Measurements from ENCODE around the gene R3HDML.
"Not testable (repeated sequence)": the region's sequence is repeated elsewhere in the genome, so short reads cannot be mapped to it uniquely, and the experiment has no call there.

The R3HDML gene

GRCh38 chr20:44336086-44336485 lies 757 bp upstream of the R3HDML start:
- Histone ChIP-seq H3K4me3 (ENCODE audit: low read length) (no peak overlapping the region), H2AFZ (ENCODE audit: low read depth, low read length) (no peak overlapping the region), H3K27me3 (ENCODE audit: insufficient read depth, low read length) (peaks cover 10% of the 10 kb centered on the region), H3K36me3 (ENCODE audit: insufficient read depth, low read length) (no peaks in the 10 kb centered on the region), H3K9me3 (ENCODE audit: low read length) (no peaks in the 10 kb centered on the region), H3K4me1 (ENCODE audit: insufficient read depth, low read length) (no peaks in the 10 kb centered on the region)

- Histone ChIP-seq H3K4me1 (ENCODE audit: insufficient read depth, low read length) (no peaks in the 10 kb centered on the region), H2AFZ (ENCODE audit: low read depth, low read length) (no peak overlapping the region), H3K36me3 (ENCODE audit: insufficient read depth, low read length) (no peaks in the 10 kb centered on the region), H3K27me3 (ENCODE audit: insufficient read depth, low read length) (peaks cover 6% of the 10 kb centered on the region), H3K9me3 (ENCODE audit: low read length) (no peaks in the 10 kb centered on the region), H3K4me3 (ENCODE audit: low read length) (no peak overlapping the region)
These were observed 5.4 kb downstream of the R3HDML start for GRCh38 chr20:44342248-44342647.

- Histone ChIP-seq H3K9me3 (ENCODE audit: low read length) (no peaks in the 10 kb centered on the region), H3K36me3 (ENCODE audit: insufficient read depth, low read length) (no peaks in the 10 kb centered on the region), H3K27me3 (ENCODE audit: insufficient read depth, low read length) (peaks cover under 1% of the 10 kb centered on the region), H2AFZ (ENCODE audit: low read depth, low read length) (no peak overlapping the region), H3K4me3 (ENCODE audit: low read length) (no peak overlapping the region), H3K4me1 (ENCODE audit: insufficient read depth, low read length) (no peaks in the 10 kb centered on the region)
These were observed 6.4 kb downstream of the R3HDML start for GRCh38 chr20:44343162-44343675.

GRCh38 chr20:44344723-44345122 lies 7.9 kb downstream of the R3HDML start:
- H3K4me1 ChIP-seq (ENCODE audit: insufficient read depth, low read length): no peaks in the 10 kb centered on the region
- no peaks in the 10 kb centered on the region for H3K9me3 ChIP-seq (ENCODE audit: low read length)

GRCh38 chr20:44345147-44345546 lies 8.3 kb downstream of the R3HDML start:
- Histone ChIP-seq H3K27me3 (ENCODE audit: insufficient read depth, low read length) (no peaks in the 10 kb centered on the region), H3K9me3 (ENCODE audit: low read length) (no peaks in the 10 kb centered on the region), H3K4me3 (ENCODE audit: low read length) (no peak overlapping the region), H3K4me1 (ENCODE audit: insufficient read depth, low read length) (no peaks in the 10 kb centered on the region), H2AFZ (ENCODE audit: low read depth, low read length) (no peak overlapping the region), H3K36me3 (ENCODE audit: insufficient read depth, low read length) (no peaks in the 10 kb centered on the region)

More at GRCh38 chr20:44344723-44345122, 7.9 kb downstream of the R3HDML start:
- Histone ChIP-seq H3K36me3 (ENCODE audit: insufficient read depth, low read length) (no peaks in the 10 kb centered on the region), H3K27me3 (ENCODE audit: insufficient read depth, low read length) (no peaks in the 10 kb centered on the region), H3K4me3 (ENCODE audit: low read length) (no peak overlapping the region), H2AFZ (ENCODE audit: low read depth, low read length) (no peak overlapping the region)

- H3K4me1 ChIP-seq (ENCODE audit: insufficient read depth, low read length): not testable (repeated sequence)
These were observed 9.1 kb downstream of the R3HDML start for GRCh38 chr20:44345941-44346340.

GRCh38 chr20:44348168-44348659 lies 11.4 kb downstream of the R3HDML start:
- no peak overlapping the region for H2AFZ ChIP-seq (ENCODE audit: low read depth, low read length)
- no peak overlapping the region for H3K4me3 ChIP-seq (ENCODE audit: low read length)
- H3K9me3 ChIP-seq (ENCODE audit: low read length): no peaks in the 10 kb centered on the region
- no peaks in the 10 kb centered on the region for H3K36me3 ChIP-seq (ENCODE audit: insufficient read depth, low read length)
- no peaks in the 10 kb centered on the region for H3K27me3 ChIP-seq (ENCODE audit: insufficient read depth, low read length)
- peaks cover 4% of the 10 kb centered on the region for H3K4me1 ChIP-seq (ENCODE audit: insufficient read depth, low read length)

More at GRCh38 chr20:44345941-44346340, 9.1 kb downstream of the R3HDML start:
- not testable (repeated sequence) for H3K27me3 ChIP-seq (ENCODE audit: insufficient read depth, low read length); H3K9me3 ChIP-seq (ENCODE audit: low read length); H3K36me3 ChIP-seq (ENCODE audit: insufficient read depth, low read length); H3K4me3 ChIP-seq (ENCODE audit: low read length); H2AFZ ChIP-seq (ENCODE audit: low read depth, low read length)

GRCh38 chr20:44349349-44349748 lies 12.5 kb downstream of the R3HDML start:
- Histone ChIP-seq H3K36me3 (ENCODE audit: insufficient read depth, low read length) (no peaks in the 10 kb centered on the region), H3K4me1 (ENCODE audit: insufficient read depth, low read length) (peaks cover 4% of the 10 kb centered on the region), H3K27me3 (ENCODE audit: insufficient read depth, low read length) (no peaks in the 10 kb centered on the region), H3K9me3 (ENCODE audit: low read length) (no peaks in the 10 kb centered on the region), H3K4me3 (ENCODE audit: low read length) (no peak overlapping the region), H2AFZ (ENCODE audit: low read depth, low read length) (no peak overlapping the region)

GRCh38 chr20:44350567-44350966 lies 13.7 kb downstream of the R3HDML start:
- no peaks in the 10 kb centered on the region for H3K27me3 ChIP-seq (ENCODE audit: insufficient read depth, low read length)
- no peak overlapping the region for H2AFZ ChIP-seq (ENCODE audit: low read depth, low read length)
- peaks cover 4% of the 10 kb centered on the region for H3K4me1 ChIP-seq (ENCODE audit: insufficient read depth, low read length)
- H3K4me3 ChIP-seq (ENCODE audit: low read length): no peak overlapping the region
- H3K36me3 ChIP-seq (ENCODE audit: insufficient read depth, low read length): no peaks in the 10 kb centered on the region
- no peaks in the 10 kb centered on the region for H3K9me3 ChIP-seq (ENCODE audit: low read length)

- Histone ChIP-seq H3K27me3 (ENCODE audit: insufficient read depth, low read length) (peaks cover 7% of the 10 kb centered on the region), H3K9me3 (ENCODE audit: low read length) (no peaks in the 10 kb centered on the region), H3K4me1 (ENCODE audit: insufficient read depth, low read length) (peaks cover 4% of the 10 kb centered on the region), H3K4me3 (ENCODE audit: low read length) (no peak overlapping the region), H3K36me3 (ENCODE audit: insufficient read depth, low read length) (no peaks in the 10 kb centered on the region), H2AFZ (ENCODE audit: low read depth, low read length) (no peak overlapping the region)
These were observed 18.2 kb downstream of the R3HDML start for GRCh38 chr20:44354979-44355497.

GRCh38 chr20:44355498-44356352 lies 18.9 kb downstream of the R3HDML start, which contains the start of gene HNF4A:
HNF4A (plus strand) TSS chr20:44355699; CDS start chr20:44355805, 106 bp downstream.
- H3K9me3 ChIP-seq (ENCODE audit: low read length): no peaks in the 10 kb centered on the region
- H3K27me3 ChIP-seq (ENCODE audit: insufficient read depth, low read length): peaks cover 7% of the 10 kb centered on the region
- no peak within 1 kb of the TSS for H3K4me3 ChIP-seq (ENCODE audit: low read length)
- H2AFZ ChIP-seq (ENCODE audit: low read depth, low read length): no peak within 1 kb of the TSS
- H3K4me1 ChIP-seq (ENCODE audit: insufficient read depth, low read length): peaks cover 4% of the 10 kb centered on the region
- H3K36me3 ChIP-seq (ENCODE audit: insufficient read depth, low read length): no peaks in the 10 kb centered on the region

GRCh38 chr20:44356353-44356723 lies 19.5 kb downstream of the R3HDML start:
- no peaks in the 10 kb centered on the region for H3K36me3 ChIP-seq (ENCODE audit: insufficient read depth, low read length)
- H3K4me1 ChIP-seq (ENCODE audit: insufficient read depth, low read length): peaks cover 4% of the 10 kb centered on the region
- no peaks in the 10 kb centered on the region for H3K9me3 ChIP-seq (ENCODE audit: low read length)
- H2AFZ ChIP-seq (ENCODE audit: low read depth, low read length): no peak overlapping the region
- H3K4me3 ChIP-seq (ENCODE audit: low read length): no peak overlapping the region
- peaks cover 7% of the 10 kb centered on the region for H3K27me3 ChIP-seq (ENCODE audit: insufficient read depth, low read length)

- Histone ChIP-seq H3K9me3 (ENCODE audit: low read length) (no peaks in the 10 kb centered on the region), H3K4me3 (ENCODE audit: low read length) (no peak overlapping the region), H3K4me1 (ENCODE audit: insufficient read depth, low read length) (peaks cover 2% of the 10 kb centered on the region), H3K36me3 (ENCODE audit: insufficient read depth, low read length) (no peaks in the 10 kb centered on the region), H2AFZ (ENCODE audit: low read depth, low read length) (no peak overlapping the region), H3K27me3 (ENCODE audit: insufficient read depth, low read length) (peaks cover 7% of the 10 kb centered on the region)
These were observed 20.2 kb downstream of the R3HDML start for GRCh38 chr20:44357020-44357419.
